PC-9 (cell line): ENCODE measurements around the gene SERPINA10. TPM values are rescaled to one million over a fixed set of nuclear protein-coding genes. Genes with fewer than 3 reads are reported as not detected.

Experiments
- BruUV-seq: library from RNA; stranded (reverse); fragments of 400-500 nt; replicated peaks from 2 replicates; lab custom pipeline; 2021; lab: Mats Ljungman, UMichigan
- CTCF ChIA-PET: fragments of 300-600 bp; sonication (Branson Sonifier 250); formaldehyde crosslinking; loops from one replicate; lab custom pipeline; 2022; ENCODE audit warnings: antibody characterized with exemption; lab: Charles Lee
- POLR2A ChIA-PET: fragments of 300-600 bp; sonication (Branson Sonifier 250); formaldehyde crosslinking; loops from one replicate; lab custom pipeline; 2022; ENCODE audit warnings: antibody characterized with exemption; ENCODE audit not compliant: unreplicated experiment; lab: Charles Lee
- DNase-seq, 2 experiments: peaks; one replicate each; pipeline versions ENCODE4 v3.0.0 to v3.0.0-alpha.2; 2015 to 2022; ENCODE audit warnings: mixed read lengths in 1 of 2
- H2AFZ ChIP-seq: fragments of 200-600 bp; sonication (generic); 2 replicates; pipeline ENCODE4 v1.8.1; 2017; ENCODE audit warnings: antibody characterized with exemption
- H3F3A ChIP-seq: fragments of 200-600 bp; sonication (generic); 2 replicates; pipeline ENCODE4 v1.8.1; 2017; ENCODE audit warnings: antibody characterized with exemption, mild to moderate bottlenecking, low read depth; ENCODE audit not compliant: insufficient read depth
- H3K27ac ChIP-seq: fragments of 200-600 bp; sonication (generic); 2 replicates; pipeline ENCODE4 v1.6.1; 2016; ENCODE audit warnings: mixed run types
- H3K27me3 ChIP-seq: fragments of 200-600 bp; sonication (generic); 2 replicates; pipeline ENCODE4 v1.6.1; 2016; ENCODE audit warnings: low read depth, mixed run types; ENCODE audit not compliant: insufficient read depth
- H3K36me3 ChIP-seq: fragments of 200-600 bp; sonication (generic); 2 replicates; pipeline ENCODE4 v1.6.1; 2016; ENCODE audit warnings: low read depth, mixed run types
- H3K4me1 ChIP-seq: fragments of 200-600 bp; sonication (generic); replicated peaks from 2 replicates; pipeline ENCODE4 v1.6.1; 2016; ENCODE audit warnings: mixed run types; ENCODE audit not compliant: insufficient read depth
- H3K4me2 ChIP-seq: fragments of 200-600 bp; sonication (generic); 2 replicates; pipeline ENCODE4 v1.6.1; 2017; ENCODE audit warnings: mixed run types
- H3K4me3 ChIP-seq: fragments of 200-600 bp; sonication (generic); 2 replicates; pipeline ENCODE4 v1.6.1; 2016; ENCODE audit warnings: mixed run types
- H3K79me2 ChIP-seq: fragments of 200-600 bp; sonication (generic); 2 replicates; pipeline ENCODE4 v1.6.1; 2017; ENCODE audit warnings: low read depth, mixed run types
- H3K9me2 ChIP-seq: fragments of 200-600 bp; sonication (generic); 2 replicates; pipeline ENCODE4 v1.8.1; 2017; ENCODE audit warnings: mild to moderate bottlenecking; ENCODE audit not compliant: insufficient read depth
- H3K9me3 ChIP-seq: fragments of 200-600 bp; sonication (generic); 2 replicates; pipeline ENCODE4 v1.8.1; 2016; ENCODE audit warnings: low read depth; ENCODE audit not compliant: insufficient read depth
- H4K20me1 ChIP-seq: fragments of 200-600 bp; sonication (generic); 2 replicates; pipeline ENCODE4 v1.8.1; 2017; ENCODE audit not compliant: insufficient read depth
- CTCF ChIP-seq: fragments of 200-600 bp; sonication (generic); conservative IDR thresholded peaks from 2 replicates; pipeline ENCODE4 v1.6.1; 2017; ENCODE audit warnings: mixed run types, antibody characterized with exemption, mild to moderate bottlenecking, moderate library complexity
- EZH2 ChIP-seq: fragments of 200-600 bp; sonication (generic); IDR thresholded peaks from 2 replicates; pipeline ENCODE4 v1.8.0; 2017; ENCODE audit warnings: antibody characterized with exemption, low read depth
- intact Hi-C: fragments of 100-400 bp; cut with micrococcal nuclease; formaldehyde crosslinking; loops from one replicate; pipeline ENCODE4 v1.10.0; 2022; ENCODE audit not compliant: unreplicated experiment
- total RNA-seq: library from RNA; stranded (reverse); gene quantifications from 2 replicates; pipeline ENCODE4 v1.2.3, GENCODE V29; 2021

SERPINA10 gene
- total RNA-seq, 1 experiment from 2014 or later = not detected

GRCh38 chr14:94295360-94296180 is 2.5 kb upstream of the SERPINA10 start:
- ChIA-PET POLR2A (no interaction called here), CTCF (no interaction called here)
- Histone ChIP-seq H2AFZ (no peak overlapping the region), H3K9me3 (no peaks in the 10 kb centered on the region), H3F3A (no peaks in the 10 kb centered on the region), H3K27ac (no peak overlapping the region), H3K36me3 (no peaks in the 10 kb centered on the region), H4K20me1 (no peaks in the 10 kb centered on the region), H3K79me2 (no peaks in the 10 kb centered on the region), H3K9me2 (no peaks in the 10 kb centered on the region), H3K4me1 (no peaks in the 10 kb centered on the region), H3K27me3 (peaks cover 25% of the 10 kb centered on the region), H3K4me3 (no peak overlapping the region), H3K4me2 (no peak overlapping the region)
- TF ChIP-seq EZH2 = no peak
- no peak for TF ChIP-seq CTCF
- DNase-seq = no peak
- BruUV-seq = no TSS peak
- intact Hi-C loops = no loop called here

DNA sequence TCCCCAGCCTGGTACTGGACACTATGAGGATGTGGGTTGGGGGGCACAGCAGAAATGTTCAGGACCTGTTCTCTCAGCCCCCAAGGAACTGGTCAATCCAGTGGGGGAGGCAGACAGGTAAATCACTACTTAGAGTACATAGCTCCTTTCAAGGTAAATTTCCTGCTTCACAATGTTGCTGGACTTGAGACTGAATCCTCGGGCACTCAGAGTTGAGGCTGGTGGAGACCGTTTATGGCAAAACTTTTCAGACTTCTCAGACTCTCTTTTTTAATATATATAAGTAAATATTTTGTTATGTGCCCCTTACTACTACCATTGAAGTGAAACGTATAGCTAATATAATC is 483 bp upstream of the SERPINA10 start:
- intact Hi-C loops = no loop called here
- TF ChIP-seq CTCF (no peak), EZH2 (no peak)

DNA sequence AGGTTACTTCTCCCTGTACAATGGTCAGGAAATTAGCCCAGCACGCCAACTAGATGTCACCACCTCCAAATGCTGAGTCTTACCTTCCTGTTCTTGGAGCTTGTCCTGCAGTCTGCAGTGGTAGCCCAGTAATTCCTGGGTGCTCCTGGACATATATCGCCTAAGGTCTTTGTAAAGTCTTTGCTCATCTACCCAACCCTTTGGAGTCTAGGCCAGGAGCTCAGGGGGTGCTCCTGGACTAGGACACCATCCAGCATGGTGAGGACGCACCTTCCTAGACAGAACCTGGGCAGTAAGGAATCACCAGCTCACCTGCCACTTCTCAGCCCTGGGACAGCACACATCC is 569 bp downstream of the SERPINA10 start:
- H2AFZ ChIP-seq = no peak overlapping the region
- ChIA-PET POLR2A (no interaction called here), CTCF (no interaction called here)
- H3K27ac ChIP-seq = no peak overlapping the region
- intact Hi-C loops = no loop called here
- H3K27me3 ChIP-seq = peaks cover 33% of the 10 kb centered on the region
- H3K36me3 ChIP-seq = no peaks in the 10 kb centered on the region
- no peak overlapping the region for H3K4me2 ChIP-seq
- no peaks in the 10 kb centered on the region for H3K9me3 ChIP-seq
- no peak for TF ChIP-seq CTCF
- TF ChIP-seq EZH2 = no peak
- H3F3A ChIP-seq = no peaks in the 10 kb centered on the region
- no peaks in the 10 kb centered on the region for H3K79me2 ChIP-seq
- no peaks in the 10 kb centered on the region for H4K20me1 ChIP-seq
- no peaks in the 10 kb centered on the region for H3K9me2 ChIP-seq
- no peak for DNase-seq
- no peaks in the 10 kb centered on the region for H3K4me1 ChIP-seq
- BruUV-seq = no TSS peak
- no peak overlapping the region for H3K4me3 ChIP-seq

More for the DNA sequence above, 483 bp upstream of the SERPINA10 start:
- ChIA-PET CTCF (no interaction called here), POLR2A (no interaction called here)
- Histone ChIP-seq H3K4me1 (no peaks in the 10 kb centered on the region), H3K27me3 (peaks cover 33% of the 10 kb centered on the region), H3K27ac (no peak overlapping the region), H3K4me3 (no peak overlapping the region), H3K4me2 (no peak overlapping the region), H3K79me2 (no peaks in the 10 kb centered on the region), H3K9me3 (no peaks in the 10 kb centered on the region), H4K20me1 (no peaks in the 10 kb centered on the region), H3F3A (no peaks in the 10 kb centered on the region), H2AFZ (no peak overlapping the region), H3K36me3 (no peaks in the 10 kb centered on the region), H3K9me2 (no peaks in the 10 kb centered on the region)
- no TSS peak for BruUV-seq
- no peak for DNase-seq
